Measurements from ENCODE around the gene DNAH6.

GRCh38 chr2:84741182-84741822 is 225.0 kb downstream of the DNAH6 start:
- TF ChIP-seq POLR2A (IDR thresholded peaks at IDR 0.05; ENCODE audit: low read length) = no peak
- TF ChIP-seq GATA1 (IDR thresholded peaks at IDR 0.05; ENCODE audit: low read depth, low read length) = no peak

All from erythroblast (primary cell).